Measurements from ENCODE around the gene CATSPER2. TPM values are rescaled to one million over a fixed set of nuclear protein-coding genes. Genes with fewer than 3 reads are reported as not detected.
A peak's percentile ranks its signal among the peaks of the same experiment; 100 is the strongest.
"Not testable (repeated sequence)": the region's sequence is repeated elsewhere in the genome, so short reads cannot be mapped to it uniquely, and the experiment has no call there.

CATSPER2 gene
- total RNA-seq, 1 donor from 2014 or later: 4.7 TPM

GRCh38 chr15:43625106-43625505 lies 23.5 kb downstream of the CATSPER2 start:
- FAIRE-seq (no peak), DNase-seq (ENCODE audit: low read depth) (no peak)
- TF ChIP-seq CTCF (IDR thresholded peaks at IDR 0.05; ENCODE audit: insufficient read depth, low read length, severe bottlenecking): no peak
- Histone ChIP-seq H3K27me3 (ENCODE audit: control insufficient read depth, insufficient read depth, low read length) (peaks cover under 1% of the 10 kb centered on the region), H3K4me3 (ENCODE audit: low read depth, low read length) (no peak overlapping the region), H3K36me3 (ENCODE audit: control insufficient read depth, insufficient read depth, low read length) (no peaks in the 10 kb centered on the region)

GRCh38 chr15:43622068-43622799 lies 26.4 kb downstream of the CATSPER2 start:
- H3K36me3 ChIP-seq (ENCODE audit: control insufficient read depth, insufficient read depth, low read length); H3K27me3 ChIP-seq (ENCODE audit: control insufficient read depth, insufficient read depth, low read length); DNase-seq (ENCODE audit: low read depth); H3K4me3 ChIP-seq (ENCODE audit: low read depth, low read length): not testable (repeated sequence)
- FAIRE-seq: peak; percentile 97

- not testable (repeated sequence) for DNase-seq (ENCODE audit: low read depth); H3K36me3 ChIP-seq (ENCODE audit: control insufficient read depth, insufficient read depth, low read length); H3K27me3 ChIP-seq (ENCODE audit: control insufficient read depth, insufficient read depth, low read length); H3K4me3 ChIP-seq (ENCODE audit: low read depth, low read length)
- peak; percentile 28 for FAIRE-seq
These were observed 29.9 kb downstream of the CATSPER2 start, which contains the start of gene STRC for GRCh38 chr15:43618700-43619099. Gene STRC (minus strand): TSS chr15:43618800. CDS start chr15:43618722, 78 bp downstream.

- H3K27me3 ChIP-seq (ENCODE audit: control insufficient read depth, insufficient read depth, low read length); FAIRE-seq: not testable (repeated sequence)
These were observed 30.9 kb downstream of the CATSPER2 start for GRCh38 chr15:43617750-43618149.

GRCh38 chr15:43602233-43602632 lies 46.4 kb downstream of the CATSPER2 start:
- H3K27me3 ChIP-seq (ENCODE audit: control insufficient read depth, insufficient read depth, low read length); FAIRE-seq: not testable (repeated sequence)
- peak; percentile 48 for DNase-seq (ENCODE audit: low read depth)

More at GRCh38 chr15:43617750-43618149, 30.9 kb downstream of the CATSPER2 start:
- not testable (repeated sequence) for H3K36me3 ChIP-seq (ENCODE audit: control insufficient read depth, insufficient read depth, low read length); DNase-seq (ENCODE audit: low read depth); H3K4me3 ChIP-seq (ENCODE audit: low read depth, low read length)

GRCh38 chr15:43600200-43600599 lies 48.4 kb downstream of the CATSPER2 start:
- H3K27me3 ChIP-seq (ENCODE audit: control insufficient read depth, insufficient read depth, low read length); H3K36me3 ChIP-seq (ENCODE audit: control insufficient read depth, insufficient read depth, low read length); FAIRE-seq; H3K4me3 ChIP-seq (ENCODE audit: low read depth, low read length); DNase-seq (ENCODE audit: low read depth): not testable (repeated sequence)

More at GRCh38 chr15:43602233-43602632, 46.4 kb downstream of the CATSPER2 start:
- H3K36me3 ChIP-seq (ENCODE audit: control insufficient read depth, insufficient read depth, low read length); H3K4me3 ChIP-seq (ENCODE audit: low read depth, low read length): not testable (repeated sequence)

- H3K4me3 ChIP-seq (ENCODE audit: low read depth, low read length); H3K27me3 ChIP-seq (ENCODE audit: control insufficient read depth, insufficient read depth, low read length); DNase-seq (ENCODE audit: low read depth); FAIRE-seq; H3K36me3 ChIP-seq (ENCODE audit: control insufficient read depth, insufficient read depth, low read length): not testable (repeated sequence)
These were observed 49.5 kb downstream of the CATSPER2 start for GRCh38 chr15:43599131-43599530.

- not testable (repeated sequence) for FAIRE-seq; DNase-seq (ENCODE audit: low read depth); H3K4me3 ChIP-seq (ENCODE audit: low read depth, low read length); H3K27me3 ChIP-seq (ENCODE audit: control insufficient read depth, insufficient read depth, low read length); H3K36me3 ChIP-seq (ENCODE audit: control insufficient read depth, insufficient read depth, low read length)
These were observed 55.1 kb downstream of the CATSPER2 start, which contains the start of gene CKMT1B for GRCh38 chr15:43593328-43594190. Gene CKMT1B (plus strand): TSS chr15:43594027. CDS start chr15:43594219, 192 bp downstream.

GRCh38 chr15:43592841-43593240 lies 55.8 kb downstream of the CATSPER2 start:
- H3K27me3 ChIP-seq (ENCODE audit: control insufficient read depth, insufficient read depth, low read length); H3K36me3 ChIP-seq (ENCODE audit: control insufficient read depth, insufficient read depth, low read length); DNase-seq (ENCODE audit: low read depth); H3K4me3 ChIP-seq (ENCODE audit: low read depth, low read length): not testable (repeated sequence)
- FAIRE-seq: peak; percentile 93

GRCh38 chr15:43589778-43590466 lies 58.7 kb downstream of the CATSPER2 start, which contains the start of gene PPIP5K1:
Gene PPIP5K1 (minus strand): TSS chr15:43590208. CDS start chr15:43584504, 5,704 bp downstream.
- DNase-seq (ENCODE audit: low read depth); H3K4me3 ChIP-seq (ENCODE audit: low read depth, low read length); H3K27me3 ChIP-seq (ENCODE audit: control insufficient read depth, insufficient read depth, low read length); FAIRE-seq; H3K36me3 ChIP-seq (ENCODE audit: control insufficient read depth, insufficient read depth, low read length): not testable (repeated sequence)
